Endothelial cell of umbilical vein (primary cell): Measurements from ENCODE around the gene GPR37L1. TPM values are rescaled to one million over a fixed set of nuclear protein-coding genes. Genes with fewer than 3 reads are reported as not detected.

Experiments
- BruUV-seq: library from RNA; stranded (reverse); fragments of 400-500 nt; replicated peaks from 2 replicates; lab custom pipeline; 2021; lab: Mats Ljungman, UMichigan
- CTCF ChIA-PET: fragments of 300-600, 350-600 bp; sonication (Branson Sonifier 250); formaldehyde crosslinking; loops from one replicate; lab custom pipeline; 2021; ENCODE audit warnings: antibody characterized with exemption, inconsistent platforms; lab: Charles Lee
- POLR2A ChIA-PET: fragments of 300-600, 350-600 bp; sonication (Branson Sonifier 250); formaldehyde crosslinking; loops from one replicate; lab custom pipeline; 2021; ENCODE audit warnings: antibody characterized with exemption, inconsistent platforms; lab: Charles Lee
- DNase-seq: peaks from one replicate; pipeline ENCODE4 v3.0.0-alpha.2; 2011; ENCODE audit warnings: low read depth, low spot score
- FAIRE-seq: peaks from 2 replicates; lab custom pipeline; 2011; peaks lifted over from hg19 to GRCh38; lab: Jason Lieb, UNC
- H2AFZ ChIP-seq: 2 replicates; pipeline ENCODE4 v1.6.0; 2012; ENCODE audit warnings: low read depth, low read length, control low read depth, inconsistent platforms
- H3K27ac ChIP-seq: 2 replicates; pipeline ENCODE4 v1.5.1; 2011; ENCODE audit warnings: low read depth, mild to moderate bottlenecking, control low read depth, low read length, moderate library complexity; ENCODE audit not compliant: insufficient read depth
- H3K27me3 ChIP-seq, 2 experiments: 2 replicates each; pipeline versions ENCODE4 v1.6.0 to v1.6.1; 2011; ENCODE audit warnings: low read length in 2 of 2, mixed read lengths in 1 of 2; ENCODE audit not compliant: control insufficient read depth in 2 of 2, insufficient read depth in 2 of 2
- H3K36me3 ChIP-seq, 2 experiments: 2 replicates in 1 of 2; 3 replicates in 1 of 2; pipeline ENCODE4 v1.5.1; 2011; ENCODE audit warnings: low read length in 2 of 2, mild to moderate bottlenecking in 1 of 2, moderate library complexity in 1 of 2; ENCODE audit not compliant: control insufficient read depth in 2 of 2, insufficient read depth in 2 of 2; ENCODE audit errors: extremely low read depth in 1 of 2
- H3K4me1 ChIP-seq: 3 replicates; pipeline ENCODE4 v1.5.1; 2011; ENCODE audit warnings: mild to moderate bottlenecking, low read length; ENCODE audit not compliant: control insufficient read depth, insufficient read depth; ENCODE audit errors: extremely low read depth
- H3K4me2 ChIP-seq: 2 replicates; pipeline ENCODE4 v1.6.1; 2011; ENCODE audit warnings: low read length, control low read depth, mixed read lengths; ENCODE audit not compliant: insufficient read depth
- H3K4me3 ChIP-seq, 3 experiments: fragments of 200-600 bp in 1 of 3; sonication (generic), shearing (Covaris generic) in 1 of 3; replicated peaks in 1 of 3; 2 replicates each; pipeline ENCODE4 v1.5.1; 2011 to 2016; ENCODE audit warnings: control low read depth in 3 of 3, low read length in 3 of 3, mild to moderate bottlenecking in 2 of 3, inconsistent platforms in 1 of 3, low read depth in 1 of 3, moderate library complexity in 1 of 3; ENCODE audit not compliant: insufficient read depth in 1 of 3
- H3K79me2 ChIP-seq: 2 replicates; pipeline ENCODE4 v1.6.0; 2012; ENCODE audit warnings: low read length, inconsistent platforms; ENCODE audit not compliant: control insufficient read depth, insufficient read depth
- H3K9ac ChIP-seq: replicated peaks from 2 replicates; pipeline ENCODE3; 2011; ENCODE audit warnings: low read length, control low read depth; ENCODE audit not compliant: insufficient read depth; ENCODE audit errors: extremely low read depth
- H3K9me1 ChIP-seq: replicated peaks from 3 replicates; pipeline ENCODE4 v1.6.0; 2011; ENCODE audit warnings: mild to moderate bottlenecking, low read length; ENCODE audit not compliant: control insufficient read depth, insufficient read depth; ENCODE audit errors: extremely low read depth
- H3K9me3 ChIP-seq: replicated peaks from 2 replicates; pipeline ENCODE4 v1.5.1; 2012; ENCODE audit warnings: low read length, inconsistent platforms; ENCODE audit not compliant: control insufficient read depth, insufficient read depth
- H4K20me1 ChIP-seq: replicated peaks from 2 replicates; pipeline ENCODE3; 2011; ENCODE audit warnings: mild to moderate bottlenecking, low read length; ENCODE audit not compliant: control insufficient read depth, insufficient read depth; ENCODE audit errors: extremely low read depth
- CTCF ChIP-seq, 2 donors: IDR thresholded peaks; 1 replicate in 1 of 2; 2 replicates in 1 of 2; pipeline ENCODE4 v1.5.1; 2011; ENCODE audit warnings: low read length in 2 of 2, mild to moderate bottlenecking in 2 of 2, moderate library complexity in 2 of 2, control low read depth in 1 of 2, inconsistent platforms in 1 of 2, low read depth in 1 of 2; ENCODE audit not compliant: insufficient read depth in 1 of 2; ENCODE audit errors: extremely low read depth in 1 of 2
- EZH2 ChIP-seq: IDR thresholded peaks from 2 replicates; pipeline ENCODE4 v1.6.1; 2012; ENCODE audit warnings: borderline replicate concordance, low read depth, mild to moderate bottlenecking, moderate library complexity, low read length, inconsistent platforms; ENCODE audit not compliant: severe bottlenecking
- FOS ChIP-seq: IDR thresholded peaks from 2 replicates; pipeline ENCODE4 v1.6.1; 2011; ENCODE audit warnings: mild to moderate bottlenecking, low read length, moderate library complexity, borderline replicate concordance; ENCODE audit not compliant: insufficient read depth
- GATA2 ChIP-seq: IDR thresholded peaks from 2 replicates; pipeline ENCODE4 v1.7.0; 2011; ENCODE audit warnings: low read depth, mild to moderate bottlenecking, moderate library complexity, mixed read lengths, low read length; ENCODE audit not compliant: insufficient read length, insufficient read depth
- JUN ChIP-seq: IDR thresholded peaks from 2 replicates; pipeline ENCODE4 v1.6.1; 2011; ENCODE audit warnings: borderline replicate concordance, low read depth; ENCODE audit not compliant: insufficient read length, insufficient read depth
- MAX ChIP-seq: IDR thresholded peaks from 2 replicates; pipeline ENCODE4 v1.6.1; 2011; ENCODE audit not compliant: insufficient read depth, insufficient read length
- MYC ChIP-seq: IDR thresholded peaks from one replicate; pipeline ENCODE4 v1.6.1; 2011; ENCODE audit warnings: mild to moderate bottlenecking, low read depth, low read length
- POLR2A ChIP-seq: IDR thresholded peaks from 2 replicates; pipeline ENCODE4 v1.6.1; 2012; ENCODE audit warnings: low read depth, mild to moderate bottlenecking, control low read depth, low read length
- POLR2AphosphoS5 ChIP-seq: IDR thresholded peaks from 2 replicates; pipeline ENCODE4 v1.6.1; 2012; ENCODE audit warnings: low read depth, mild to moderate bottlenecking, control low read depth, low read length, moderate library complexity; ENCODE audit not compliant: insufficient read depth
- dilution Hi-C: fragments of 300-500 bp; cut with MboI; formaldehyde crosslinking; loops from one replicate; pipeline ENCODE4 v1.15.0; 2019; ENCODE audit warnings: low sequenced_read_pairs; ENCODE audit not compliant: extremely low pct_ligation_motif_present
- intact Hi-C: fragments of 100-400 bp; cut with micrococcal nuclease; formaldehyde crosslinking; loops from one replicate; pipeline ENCODE4 v1.10.0; 2022
- polyA plus RNA-seq, 4 experiments: library from polyadenylated mRNA; depleted of rRNA in 3 of 4; stranded (reverse) in 3 of 4; unstranded in 1 of 4; fragments of >200 nt; gene quantifications; 2 replicates each; pipeline versions ENCODE4 v1.2.1 to v1.2.3, GENCODE V29; 2011 to 2012; ENCODE audit warnings: missing spikeins in 1 of 4
- total RNA-seq: library from RNA; stranded (reverse); gene quantifications from 2 replicates; pipeline ENCODE4 v1.2.3, GENCODE V29; 2021

Gene GPR37L1
- total and polyA plus RNA-seq, 2 donors (not counting 3 experiments of a cell fraction or from before 2014, with no cell fraction given), result not detected

DNA sequence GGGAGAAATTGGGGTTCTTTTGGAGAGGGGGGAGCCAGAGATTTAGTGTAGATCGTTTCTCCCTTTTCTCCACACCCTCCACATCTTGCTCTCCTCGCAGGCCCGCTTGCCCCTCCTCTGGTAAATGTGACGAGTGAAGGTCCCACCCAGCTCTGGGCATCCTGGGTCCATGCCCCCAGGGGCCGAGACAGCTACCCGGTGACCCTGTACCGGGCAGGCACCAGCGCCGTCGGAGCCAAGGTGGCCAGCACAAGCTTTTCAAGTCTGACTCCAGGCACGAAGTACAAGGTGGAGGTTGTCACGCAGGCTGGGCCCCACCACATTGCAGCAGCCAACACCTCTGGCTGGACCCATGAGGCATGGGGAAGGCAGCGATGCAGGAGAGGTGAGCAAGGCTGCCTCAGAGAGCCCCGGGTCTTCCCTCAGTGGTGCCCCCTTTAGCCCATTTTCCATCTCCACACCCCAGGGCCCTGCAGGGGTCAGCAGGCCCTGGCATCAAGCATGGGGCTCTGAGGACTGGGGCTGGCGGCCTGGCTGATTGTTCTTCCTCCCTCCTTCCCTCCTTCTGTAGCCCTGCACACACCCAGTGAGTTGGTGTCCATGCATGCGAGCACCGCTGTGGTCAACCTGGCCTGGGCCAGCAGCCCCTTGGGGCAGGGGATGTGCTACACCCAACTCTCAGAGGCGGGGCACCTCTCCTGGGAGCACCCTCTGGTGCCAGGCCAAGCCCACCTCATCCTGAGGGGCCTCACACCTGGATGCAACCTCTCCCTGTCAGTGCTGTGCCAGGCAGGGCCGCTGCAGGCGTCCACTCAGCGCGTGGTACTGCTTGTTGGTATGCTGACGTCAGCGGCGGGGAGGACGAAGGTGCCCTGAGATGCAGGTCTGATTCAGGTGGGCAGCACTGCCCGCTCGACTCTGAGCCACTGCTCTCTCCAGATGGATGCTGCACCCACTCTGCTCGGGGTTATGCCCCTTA lies 54.5 kb downstream of the GPR37L1 start:
- CTCF ChIA-PET, result interaction anchor here (0.9 to 1.1 kb wide), 3 partner anchors 11 to 22 kb away, joined by 3 to 4 read pairs (median 3); no protein-coding TSS in a partner anchor
- intact Hi-C loops, result no loop called here
- FAIRE-seq, result no peak

More for the DNA sequence above, 54.5 kb downstream of the GPR37L1 start:
- no peak overlapping the region for H3K27ac ChIP-seq
- TF ChIP-seq GATA2 (no peak), MYC (no peak), CTCF (IDR thresholded peaks at IDR 0.05; ENCODE audit: extremely low read depth in 1 of 2, insufficient read depth in 1 of 2, low read depth in 1 of 2, low read length in 2 of 2) (no peak), POLR2AphosphoS5 (no peak), POLR2A (no peak), JUN (no peak), EZH2 (no peak), FOS (no peak), MAX (no peak)
- H3K36me3 ChIP-seq, result no peaks in the 10 kb centered on the region
- dilution Hi-C loops, result no loop called here
- H3K4me2 ChIP-seq, result no peak overlapping the region
- no peak for DNase-seq
- H3K9ac ChIP-seq, result no peak overlapping the region
- no TSS peak for BruUV-seq
- POLR2A ChIA-PET, result no interaction called here
- no peaks in the 10 kb centered on the region for H3K9me1 ChIP-seq
- H3K79me2 ChIP-seq, result no peaks in the 10 kb centered on the region
- no peaks in the 10 kb centered on the region for H4K20me1 ChIP-seq
- peaks cover 5 to 10% of the 10 kb centered on the region in 2 experiments for H3K27me3 ChIP-seq
- no peak overlapping the region for H2AFZ ChIP-seq
- no peaks in the 10 kb centered on the region for H3K4me1 ChIP-seq
- no peak overlapping the region for H3K4me3 ChIP-seq
- H3K9me3 ChIP-seq, result no peaks in the 10 kb centered on the region
